Naive thymus-derived CD4-positive, alpha-beta T cell (primary cell): ENCODE measurements around the gene POU6F1. TPM values are rescaled to one million over a fixed set of nuclear protein-coding genes. Genes with fewer than 3 reads are reported as not detected.
A peak's percentile ranks its signal among the peaks of the same experiment; 100 is the strongest.
"Not testable (repeated sequence)": the region's sequence is repeated elsewhere in the genome, so short reads cannot be mapped to it uniquely, and the experiment has no call there.

Experiments used
- ATAC-seq: fragments of 150-1000 bp; cut with Tn5 transposase; 2 replicates; pipeline ENCODE4 v1.10.0; 2021; ENCODE audit warnings: mild to moderate bottlenecking, moderate library complexity
- CTCF ChIA-PET: fragments of 350-600 bp; sonication (Branson Sonifier 250); formaldehyde crosslinking; loops from one replicate; lab custom pipeline; 2021; ENCODE audit warnings: antibody characterized with exemption; lab: Charles Lee
- POLR2A ChIA-PET: fragments of 350-600 bp; sonication (Branson Sonifier 250); formaldehyde crosslinking; loops from one replicate; lab custom pipeline; 2021; ENCODE audit warnings: antibody characterized with exemption, inconsistent platforms; lab: Charles Lee
- DNase-seq, 9 donors: peaks; one replicate each; pipeline versions ENCODE4 v3.0.0 to v3.0.0-alpha.2; 2020 to 2022; ENCODE audit warnings: mixed read lengths in 1 of 9
- H3K27ac ChIP-seq: one replicate; pipeline ENCODE4 v1.7.0; 2013; ENCODE audit warnings: mild to moderate bottlenecking, low read depth, low read length, moderate library complexity
- H3K27me3 ChIP-seq, 2 donors: one replicate each; pipeline ENCODE4 v1.7.0; 2013; ENCODE audit warnings: low read length in 2 of 2, mild to moderate bottlenecking in 2 of 2, moderate library complexity in 2 of 2; ENCODE audit not compliant: control insufficient read depth in 2 of 2, insufficient read depth in 2 of 2
- H3K36me3 ChIP-seq, 3 experiments: 1 replicate in 2 of 3; 2 replicates in 1 of 3; pipeline ENCODE4 v1.7.0; 2013; ENCODE audit warnings: low read length in 3 of 3, mild to moderate bottlenecking in 3 of 3, moderate library complexity in 1 of 3; ENCODE audit not compliant: insufficient read depth in 3 of 3, control insufficient read depth in 2 of 3
- H3K4me1 ChIP-seq, 2 donors: one replicate each; pipeline ENCODE4 v1.7.0; 2013; ENCODE audit warnings: low read length in 2 of 2, mild to moderate bottlenecking in 2 of 2, moderate library complexity in 1 of 2; ENCODE audit not compliant: control insufficient read depth in 2 of 2, insufficient read depth in 2 of 2
- H3K4me3 ChIP-seq: 2 replicates; pipeline ENCODE4 v1.7.0; 2013; ENCODE audit warnings: mild to moderate bottlenecking, low read length
- H3K9me3 ChIP-seq, 3 experiments: 1 replicate in 2 of 3; 2 replicates in 1 of 3; pipeline ENCODE4 v1.7.0; 2013; ENCODE audit warnings: low read length in 3 of 3; ENCODE audit not compliant: control insufficient read depth in 2 of 3
- H3K27ac Mint-ChIP-seq, 9 donors: one replicate each; pipeline ENCODE4 v1.8.0; 2020 to 2022; ENCODE audit warnings: mixed read lengths in 9 of 9, mild to moderate bottlenecking in 8 of 9, moderate library complexity in 5 of 9, inconsistent platforms in 2 of 9
- H3K27me3 Mint-ChIP-seq, 5 donors: one replicate each; pipeline ENCODE4 v1.8.0; 2021 to 2022; ENCODE audit warnings: mixed read lengths in 5 of 5, mild to moderate bottlenecking in 1 of 5
- H3K36me3 Mint-ChIP-seq, 5 donors: one replicate each; pipeline ENCODE4 v1.8.0; 2020 to 2022; ENCODE audit warnings: mixed read lengths in 5 of 5, mild to moderate bottlenecking in 3 of 5, inconsistent platforms in 1 of 5
- H3K4me1 Mint-ChIP-seq, 7 donors: one replicate each; pipeline ENCODE4 v1.8.0; 2020 to 2022; ENCODE audit warnings: mixed read lengths in 7 of 7, mild to moderate bottlenecking in 3 of 7, inconsistent platforms in 1 of 7
- H3K4me3 Mint-ChIP-seq, 10 donors: one replicate each; pipeline ENCODE4 v1.8.0; 2020 to 2022; ENCODE audit warnings: mild to moderate bottlenecking in 10 of 10, mixed read lengths in 10 of 10, moderate library complexity in 6 of 10, inconsistent platforms in 2 of 10
- H3K9me3 Mint-ChIP-seq, 11 donors: one replicate each; pipeline ENCODE4 v1.8.0; 2020 to 2022; ENCODE audit warnings: mixed read lengths in 11 of 11, mild to moderate bottlenecking in 4 of 11, inconsistent platforms in 1 of 11, moderate library complexity in 1 of 11
- intact Hi-C, 2 donors: fragments of 100-400 bp; cut with micrococcal nuclease; formaldehyde crosslinking; loops; one replicate each; pipeline ENCODE4 v1.15.1; 2023
- polyA plus RNA-seq, 2 donors: library from polyadenylated mRNA; unstranded; fragments of 300-500 nt; fragmentation: Illumina TruSeq; gene quantifications; one replicate each; pipeline ENCODE4 v1.2.3, GENCODE V29; 2021
- total RNA-seq, 6 experiments: library from RNA in 5 of 6; stranded (reverse) in 5 of 6; gene quantifications; 1 replicate in 5 of 6; 2 replicates in 1 of 6; pipeline ENCODE4 v1.2.3 and lab custom pipeline; 2021 to 2026

Gene POU6F1
- total and polyA plus RNA-seq, 7 experiments from 2014 or later = 1.8 to 85.5 (median 27.6) TPM

DNA sequence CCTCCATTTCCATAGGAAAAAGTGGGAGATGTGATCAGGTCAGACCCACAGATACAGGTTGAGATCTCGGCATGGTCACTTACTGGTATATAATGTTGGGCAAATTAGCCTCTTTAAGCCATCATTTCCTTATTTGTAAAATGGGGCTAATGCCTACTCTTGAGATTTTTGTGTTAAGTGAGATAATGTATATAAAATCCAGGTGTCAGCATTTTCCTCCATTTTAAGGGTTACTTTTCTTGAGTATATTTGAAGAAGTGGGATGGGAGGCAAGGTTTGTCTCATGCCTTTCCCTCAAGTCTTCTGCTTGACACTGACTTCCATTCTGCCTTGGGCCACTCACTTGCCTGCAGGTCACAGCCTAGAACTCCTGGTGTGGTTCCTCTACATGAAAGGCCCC lies 10.1 kb upstream of the POU6F1 start:
- ATAC-seq = no peak

DNA sequence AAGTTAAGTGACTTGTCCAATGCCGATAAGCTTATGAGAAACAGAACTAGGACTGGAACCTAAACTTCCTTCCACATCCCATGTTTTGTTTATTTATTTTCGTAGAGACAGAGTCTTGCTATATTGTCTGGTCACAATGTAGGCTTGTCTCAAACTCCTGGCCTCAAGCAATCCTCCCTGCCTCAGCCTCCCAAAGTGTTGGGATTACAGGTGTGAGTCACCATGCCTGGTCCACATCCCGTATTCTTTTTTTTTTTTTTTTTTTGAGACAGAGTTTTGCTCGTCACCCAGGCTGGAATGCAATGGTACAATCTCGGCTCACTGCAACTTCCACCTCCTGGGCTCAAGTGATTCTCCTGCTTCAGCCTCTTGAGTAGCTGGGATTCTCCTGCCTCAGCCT lies 9.2 kb upstream of the POU6F1 start:
- ATAC-seq, intact Hi-C loops: not testable (repeated sequence)
- peaks cover 0 to 11% (median 2%) of the 10 kb centered on the region in 7 donors for H3K4me1 Mint-ChIP-seq

More for the DNA sequence above, 10.1 kb upstream of the POU6F1 start:
- H3K36me3 ChIP-seq = no peaks in the 10 kb centered on the region
- POLR2A ChIA-PET = no interaction called here
- Mint-ChIP-seq H3K36me3 (peaks cover 0 to 5% (median 2%) of the 10 kb centered on the region in 5 donors), H3K4me3 (no peak overlapping the region), H3K27ac (no peak overlapping the region), H3K27me3 (peaks cover 0 to 3% (median 0%) of the 10 kb centered on the region in 5 donors), H3K9me3 (no peaks in the 10 kb centered on the region), H3K4me1 (peaks cover 0 to 13% (median 3%) of the 10 kb centered on the region in 7 donors)
- H3K27ac ChIP-seq = no peak overlapping the region
- no peak for DNase-seq
- CTCF ChIA-PET = no interaction called here
- no peak overlapping the region for H3K4me3 ChIP-seq
- H3K4me1 ChIP-seq = no peaks in the 10 kb centered on the region
- no peaks in the 10 kb centered on the region for H3K27me3 ChIP-seq
- H3K9me3 ChIP-seq = no peaks in the 10 kb centered on the region
- intact Hi-C loops = no loop called here

DNA sequence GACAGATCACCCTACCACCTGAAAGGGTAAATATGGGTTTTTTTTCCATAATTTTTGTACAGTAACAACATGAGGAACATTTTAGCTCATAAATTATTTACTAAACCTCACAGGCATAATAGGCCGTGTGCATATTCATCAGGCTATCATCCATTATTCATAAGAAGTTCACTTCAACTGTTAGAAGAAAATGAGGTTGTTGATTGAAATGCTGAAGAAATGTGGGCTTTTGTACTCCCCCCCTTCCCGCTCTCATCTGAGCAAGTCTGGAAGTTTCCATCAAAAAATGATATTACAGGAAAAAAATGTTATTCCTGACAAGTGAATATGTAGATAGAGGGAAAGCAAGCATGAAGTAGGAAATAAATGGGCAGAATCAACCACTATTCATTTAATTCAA lies 7.9 kb upstream of the POU6F1 start:
- Histone ChIP-seq H3K27me3 (no peaks in the 10 kb centered on the region), H3K4me3 (no peak overlapping the region), H3K4me1 (no peaks in the 10 kb centered on the region), H3K27ac (no peak overlapping the region), H3K9me3 (no peaks in the 10 kb centered on the region), H3K36me3 (peaks cover 0 to 3% (median 0%) of the 10 kb centered on the region in 3 experiments)
- DNase-seq (no peak), ATAC-seq (no peak)
- intact Hi-C loops = no loop called here
- H3K4me1 Mint-ChIP-seq = peaks cover 0 to 11% (median 2%) of the 10 kb centered on the region in 7 donors
- H3K27me3 Mint-ChIP-seq = no peaks in the 10 kb centered on the region
- peak overlapping the region in 3 of 9 donors; percentile 22 to 72 (median 52) for H3K27ac Mint-ChIP-seq
- H3K9me3 Mint-ChIP-seq = no peaks in the 10 kb centered on the region
- ChIA-PET CTCF (no interaction called here), POLR2A (interaction anchor here (0.6 to 1.1 kb wide), 2 partner anchors 11 to 108 kb away, joined by 3 to 4 read pairs; no protein-coding TSS in a partner anchor)
- H3K36me3 Mint-ChIP-seq = peaks cover 0 to 5% (median 0%) of the 10 kb centered on the region in 5 donors
- H3K4me3 Mint-ChIP-seq = no peak overlapping the region

More for the DNA sequence above, 9.2 kb upstream of the POU6F1 start:
- not testable (repeated sequence) for H3K27ac ChIP-seq, H3K4me1 ChIP-seq, H3K27ac Mint-ChIP-seq, H3K4me3 ChIP-seq, H3K36me3 Mint-ChIP-seq, H3K36me3 ChIP-seq, DNase-seq, H3K27me3 ChIP-seq, H3K9me3 Mint-ChIP-seq, H3K4me3 Mint-ChIP-seq, H3K9me3 ChIP-seq, H3K27me3 Mint-ChIP-seq
- ChIA-PET POLR2A (interaction anchor here (0.5 to 0.7 kb wide), 3 partner anchors 48 to 946 kb away, joined by 3 to 4 read pairs (median 3); no protein-coding TSS in a partner anchor), CTCF (interaction anchor here (0.6 kb wide), 1 partner anchor 91 kb away, joined by 3 read pairs; no protein-coding TSS in a partner anchor)

DNA sequence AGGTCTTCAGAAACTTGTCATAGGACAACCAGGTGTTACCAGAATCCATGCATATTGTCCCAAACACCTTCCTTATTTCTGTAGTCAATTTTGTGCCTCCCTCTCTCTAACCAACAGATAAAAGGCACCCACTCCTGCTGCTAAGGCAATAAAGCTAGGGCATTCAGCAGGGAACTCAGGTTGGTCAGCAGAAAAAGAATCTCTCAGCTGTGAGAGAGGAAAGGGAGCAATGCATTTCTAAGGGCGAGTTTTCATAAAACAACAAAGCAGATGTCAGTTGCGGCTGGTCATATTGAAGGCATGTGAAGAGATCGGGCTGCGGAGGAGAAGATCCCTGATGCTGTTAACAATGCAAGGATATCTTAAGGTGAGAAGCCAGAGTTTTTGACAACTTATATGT lies 7.4 kb upstream of the POU6F1 start:
- Mint-ChIP-seq H3K27ac (peak overlapping the region in 1 of 9 donors; percentile 64), H3K4me1 (peaks cover 0 to 11% (median 2%) of the 10 kb centered on the region in 7 donors), H3K9me3 (no peaks in the 10 kb centered on the region), H3K36me3 (peaks cover 0 to 5% (median 0%) of the 10 kb centered on the region in 5 donors), H3K4me3 (no peak overlapping the region), H3K27me3 (no peaks in the 10 kb centered on the region)
- no peak overlapping the region for H3K27ac ChIP-seq
- ChIA-PET CTCF (no interaction called here), POLR2A (no interaction called here)
- no peak overlapping the region for H3K4me3 ChIP-seq
- no peaks in the 10 kb centered on the region for H3K27me3 ChIP-seq
- ATAC-seq = no peak
- no peaks in the 10 kb centered on the region for H3K4me1 ChIP-seq
- intact Hi-C loops = no loop called here
- DNase-seq = no peak
- peaks cover 0 to 3% (median 0%) of the 10 kb centered on the region in 3 experiments for H3K36me3 ChIP-seq
- H3K9me3 ChIP-seq = no peaks in the 10 kb centered on the region

DNA sequence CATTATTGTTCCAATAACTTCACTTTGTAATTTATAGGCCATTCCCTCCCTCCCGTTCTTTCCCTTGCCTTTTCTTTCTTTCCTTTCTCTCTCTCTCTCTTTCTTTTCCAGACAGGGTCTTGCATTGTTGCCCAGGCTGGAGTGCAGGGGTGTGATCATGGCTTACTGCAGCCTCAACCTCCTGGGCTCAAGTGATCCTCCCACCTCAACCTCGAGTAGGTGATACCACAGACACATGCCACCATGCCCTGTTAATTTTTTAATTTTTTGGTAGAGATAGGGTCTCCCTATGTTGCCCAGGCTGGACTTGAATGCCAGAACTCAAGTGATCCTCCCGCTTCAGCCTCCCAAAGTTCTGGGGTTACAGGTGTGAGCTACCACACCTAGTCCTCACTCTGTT lies 6.8 kb upstream of the POU6F1 start:
- Mint-ChIP-seq H3K4me3 (no peak overlapping the region), H3K27me3 (no peaks in the 10 kb centered on the region), H3K27ac (peak overlapping the region in 2 of 9 donors; percentile 38 to 64), H3K9me3 (no peaks in the 10 kb centered on the region), H3K4me1 (peaks cover 0 to 16% (median 6%) of the 10 kb centered on the region in 7 donors), H3K36me3 (peaks cover 0 to 5% (median 0%) of the 10 kb centered on the region in 5 donors)
- no peak overlapping the region for H3K27ac ChIP-seq
- ATAC-seq (no peak), DNase-seq (no peak)
- no peak overlapping the region for H3K4me3 ChIP-seq
- no peaks in the 10 kb centered on the region for H3K9me3 ChIP-seq
- ChIA-PET CTCF (interaction anchor here (1.1 kb wide), 1 partner anchor 47 kb away, joined by 3 read pairs; no protein-coding TSS in a partner anchor), POLR2A (interaction anchor here (0.6 to 1.5 kb wide), 3 partner anchors 14 to 59 kb away, joined by 3 to 4 read pairs (median 4); partner anchors contain the start of gene DAZAP2)
- H3K27me3 ChIP-seq = no peaks in the 10 kb centered on the region
- intact Hi-C loops = no loop called here
- H3K4me1 ChIP-seq = no peaks in the 10 kb centered on the region
- peaks cover 0 to 3% (median 0%) of the 10 kb centered on the region in 3 experiments for H3K36me3 ChIP-seq

DNA sequence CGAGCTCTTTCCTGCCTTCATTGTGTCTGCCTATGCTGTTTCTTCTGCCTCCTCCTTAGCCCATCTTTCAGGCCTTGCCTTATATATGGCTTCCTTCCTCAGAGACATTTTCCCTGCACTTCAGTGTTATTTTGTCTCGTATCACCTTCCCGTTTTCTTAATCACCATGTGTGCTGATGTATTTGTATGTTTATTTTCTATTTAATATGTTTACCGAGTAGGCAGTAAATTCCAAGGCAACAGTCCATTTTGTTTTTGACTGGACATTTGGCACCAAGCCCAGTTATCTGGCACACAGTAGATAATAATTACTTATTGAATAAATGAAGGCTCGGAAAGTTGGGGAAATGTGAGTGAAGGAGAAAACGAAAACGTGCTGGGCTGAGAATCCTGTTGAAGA lies 4.6 kb upstream of the POU6F1 start:
- Histone ChIP-seq H3K9me3 (no peaks in the 10 kb centered on the region), H3K4me3 (no peak overlapping the region), H3K27me3 (no peaks in the 10 kb centered on the region), H3K36me3 (peaks cover 0 to 9% (median 3%) of the 10 kb centered on the region in 3 experiments), H3K27ac (no peak overlapping the region), H3K4me1 (peaks cover 10% of the 10 kb centered on the region in 2 donors)
- Mint-ChIP-seq H3K4me3 (no peak overlapping the region), H3K36me3 (peaks cover 0 to 5% (median 0%) of the 10 kb centered on the region in 5 donors), H3K27ac (peak overlapping the region in 3 of 9 donors; percentile 6 to 54 (median 46)), H3K4me1 (peaks cover 13 to 28% (median 20%) of the 10 kb centered on the region in 7 donors), H3K27me3 (no peaks in the 10 kb centered on the region), H3K9me3 (no peaks in the 10 kb centered on the region)
- intact Hi-C loops = no loop called here
- POLR2A ChIA-PET = interaction anchor here (1.8 kb wide), 1 partner anchor 16 kb away, joined by 6 read pairs; the partner anchor contains the start of gene DAZAP2
- ATAC-seq = no peak
- CTCF ChIA-PET = no interaction called here
- no peak for DNase-seq
